Activated CD8-positive, alpha-beta T cell treated with anti-CD3 and anti-CD28 coated beads, Interleukin-2, amount 10 ng/mL, durations not matched to agents 7 days and 5 days (primary cell): Measurements from ENCODE around the gene NCOA7. TPM values are rescaled to one million over a fixed set of nuclear protein-coding genes. Genes with fewer than 3 reads are reported as not detected.

ENCODE experiments used
- ATAC-seq: fragments of 150-1000 bp; cut with Tn5 transposase; one replicate; pipeline ENCODE4 v1.10.0; 2021; ENCODE audit warnings: moderate library complexity
- CTCF ChIA-PET: fragments of 350-600 bp; sonication (Branson Sonifier 250); formaldehyde crosslinking; loops from one replicate; lab custom pipeline; 2021; ENCODE audit warnings: antibody characterized with exemption; lab: Charles Lee
- POLR2A ChIA-PET: fragments of 350-600 bp; sonication (Branson Sonifier 250); formaldehyde crosslinking; loops from one replicate; lab custom pipeline; 2021; ENCODE audit warnings: antibody characterized with exemption; lab: Charles Lee
- DNase-seq: peaks from one replicate; pipeline ENCODE4 v3.0.0-alpha.2; 2020
- H3K27ac Mint-ChIP-seq: one replicate; pipeline ENCODE4 v1.8.0; 2021; ENCODE audit warnings: mild to moderate bottlenecking, mixed read lengths
- H3K27me3 Mint-ChIP-seq: one replicate; pipeline ENCODE4 v1.8.0; 2021; ENCODE audit warnings: low read depth, mixed read lengths
- H3K36me3 Mint-ChIP-seq: one replicate; pipeline ENCODE4 v1.8.0; 2021; ENCODE audit warnings: low read depth, mixed read lengths
- H3K4me1 Mint-ChIP-seq: one replicate; pipeline ENCODE4 v1.8.0; 2021; ENCODE audit warnings: low read depth, mixed read lengths
- H3K4me3 Mint-ChIP-seq: one replicate; pipeline ENCODE4 v1.8.0; 2021; ENCODE audit warnings: mild to moderate bottlenecking, mixed read lengths
- H3K9me3 Mint-ChIP-seq: one replicate; pipeline ENCODE4 v1.8.0; 2022; ENCODE audit warnings: mixed read lengths; ENCODE audit not compliant: insufficient read depth
- total RNA-seq, 2 experiments: library from RNA; stranded (reverse); gene quantifications; one replicate each; pipeline ENCODE4 v1.2.3, GENCODE V29; 2021

NCOA7 gene
- total RNA-seq, 2 experiments from 2014 or later = 27.8 to 31.7 TPM

DNA sequence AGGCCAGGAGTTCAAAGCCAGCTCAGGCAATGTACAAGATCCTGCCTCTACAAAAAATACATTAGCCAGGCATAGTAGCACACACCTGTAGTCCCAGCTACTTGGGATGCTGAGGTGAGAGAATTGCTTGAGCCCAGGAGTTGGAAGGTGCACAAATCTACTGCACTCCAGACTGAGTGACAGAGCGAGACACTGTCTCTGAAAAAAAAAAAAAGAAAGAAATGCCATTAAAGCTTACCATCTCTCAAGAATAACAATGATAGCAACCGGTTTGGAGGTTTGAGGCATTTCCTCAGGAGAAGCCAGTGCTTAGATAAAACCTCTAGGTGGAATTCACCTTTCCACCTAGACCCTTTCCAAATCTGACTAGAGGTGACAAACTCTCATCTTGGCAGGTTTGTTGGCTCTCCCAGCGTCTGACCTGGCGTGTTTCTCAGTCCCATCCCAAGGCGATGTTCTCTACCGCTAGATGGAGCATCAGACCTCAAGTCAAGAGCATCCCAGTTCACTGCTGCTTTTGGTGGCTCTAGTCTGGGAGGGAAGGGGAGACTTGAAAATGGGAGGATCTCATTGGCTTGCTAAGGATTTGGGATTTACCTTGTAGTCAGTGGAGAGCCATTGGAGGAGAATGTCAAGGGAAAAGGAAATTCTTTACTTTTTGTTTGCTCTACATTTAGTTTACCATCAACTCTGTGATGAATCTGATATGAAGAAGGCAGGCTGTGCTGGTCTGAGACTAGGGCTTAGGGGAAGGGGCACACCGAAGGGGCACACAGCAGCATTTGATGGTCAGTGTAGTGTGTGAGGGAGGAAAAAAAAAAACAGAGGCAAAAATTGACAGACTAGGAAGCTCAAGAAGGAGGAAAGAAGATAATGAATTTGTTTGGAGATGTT is 67.9 kb downstream of the NCOA7 start:
- peak; percentile 71 for ATAC-seq
- no peak overlapping the region for H3K27ac Mint-ChIP-seq
- ChIA-PET POLR2A (no interaction called here), CTCF (interaction anchor here (0.7 to 3.1 kb wide), 8 partner anchors 9 to 115 kb away, joined by 3 to 20 read pairs (median 6); partner anchors contain the start of genes HINT3 and NCOA7)
- H3K4me1 Mint-ChIP-seq = no peaks in the 10 kb centered on the region
- H3K36me3 Mint-ChIP-seq = peaks cover 8% of the 10 kb centered on the region
- no peaks in the 10 kb centered on the region for H3K27me3 Mint-ChIP-seq
- no peak overlapping the region for H3K4me3 Mint-ChIP-seq
- DNase-seq = peak; percentile 42
- no peaks in the 10 kb centered on the region for H3K9me3 Mint-ChIP-seq

DNA sequence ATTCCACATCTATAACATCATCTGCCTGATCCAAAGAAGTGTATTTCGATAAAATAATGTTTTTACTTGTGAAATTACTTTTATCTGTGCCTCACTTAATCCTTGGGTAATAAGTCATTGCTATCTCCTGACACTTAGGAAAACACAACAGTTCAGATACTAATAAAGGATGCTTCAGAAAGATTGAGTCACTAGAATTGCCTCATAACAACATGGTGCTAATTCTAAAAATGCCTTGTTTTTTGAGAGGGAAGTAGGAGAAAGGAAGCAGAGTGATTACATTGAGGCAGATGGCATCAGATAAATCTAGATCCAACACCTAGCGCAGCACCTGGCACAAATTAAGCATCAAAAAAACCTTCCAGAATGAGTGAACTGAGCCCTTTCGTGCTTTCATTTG is 69.0 kb downstream of the NCOA7 start:
- H3K4me3 Mint-ChIP-seq = no peak overlapping the region
- no peaks in the 10 kb centered on the region for H3K9me3 Mint-ChIP-seq
- no peak for ATAC-seq
- peaks cover 7% of the 10 kb centered on the region for H3K36me3 Mint-ChIP-seq
- CTCF ChIA-PET = interaction anchor here (2.2 kb wide), 1 partner anchor 93 kb away, joined by 9 read pairs; no protein-coding TSS in a partner anchor
- H3K27ac Mint-ChIP-seq = no peak overlapping the region
- POLR2A ChIA-PET = no interaction called here
- H3K27me3 Mint-ChIP-seq = no peaks in the 10 kb centered on the region
- H3K4me1 Mint-ChIP-seq = no peaks in the 10 kb centered on the region
- no peak for DNase-seq

GRCh38 chr6:125863023-125863422 is 72.3 kb downstream of the NCOA7 start:
- H3K4me3 Mint-ChIP-seq = no peak overlapping the region
- ChIA-PET POLR2A (interaction anchor here (0.7 kb wide), 1 partner anchor 10 kb away, joined by 3 read pairs; no protein-coding TSS in a partner anchor), CTCF (interaction anchor here (1.2 to 1.7 kb wide), 3 partner anchors 30 to 94 kb away, joined by 3 to 5 read pairs (median 5); no protein-coding TSS in a partner anchor)
- DNase-seq = no peak
- H3K36me3 Mint-ChIP-seq = no peaks in the 10 kb centered on the region
- no peak overlapping the region for H3K27ac Mint-ChIP-seq
- H3K9me3 Mint-ChIP-seq = no peaks in the 10 kb centered on the region
- ATAC-seq = no peak
- no peaks in the 10 kb centered on the region for H3K27me3 Mint-ChIP-seq
- no peaks in the 10 kb centered on the region for H3K4me1 Mint-ChIP-seq

DNA sequence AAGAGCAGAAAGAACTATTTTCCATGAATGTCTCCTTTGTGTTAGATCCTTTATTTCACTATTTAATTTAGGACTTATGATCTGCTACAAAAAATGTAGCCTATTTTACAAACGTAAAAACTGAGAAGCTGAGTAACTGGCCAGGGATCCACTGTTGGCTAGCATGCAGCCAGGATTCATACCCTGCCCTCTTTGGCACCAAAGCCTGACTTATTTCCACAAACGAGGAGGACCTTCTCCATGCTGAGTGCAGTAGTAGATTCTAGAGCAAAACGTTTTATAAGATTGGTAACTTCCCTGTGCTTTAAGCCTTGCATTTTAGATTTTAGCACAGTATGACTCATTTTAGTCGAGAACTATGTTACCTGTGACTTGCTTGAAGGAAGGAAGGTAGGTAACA is 74.3 kb downstream of the NCOA7 start:
- Mint-ChIP-seq H3K36me3 (no peaks in the 10 kb centered on the region), H3K4me1 (no peaks in the 10 kb centered on the region), H3K27ac (no peak overlapping the region), H3K27me3 (no peaks in the 10 kb centered on the region), H3K9me3 (no peaks in the 10 kb centered on the region), H3K4me3 (no peak overlapping the region)
- CTCF ChIA-PET = no interaction called here
- POLR2A ChIA-PET = no interaction called here
- ATAC-seq = no peak
- no peak for DNase-seq

- Mint-ChIP-seq H3K36me3 (no peaks in the 10 kb centered on the region), H3K9me3 (no peaks in the 10 kb centered on the region), H3K4me1 (no peaks in the 10 kb centered on the region), H3K27me3 (no peaks in the 10 kb centered on the region), H3K27ac (no peak overlapping the region), H3K4me3 (no peak overlapping the region)
- no peak for DNase-seq
- ATAC-seq = no peak
- POLR2A ChIA-PET = no interaction called here
- CTCF ChIA-PET = no interaction called here
These were observed 75.7 kb downstream of the NCOA7 start for GRCh38 chr6:125866433-125866832.

DNA sequence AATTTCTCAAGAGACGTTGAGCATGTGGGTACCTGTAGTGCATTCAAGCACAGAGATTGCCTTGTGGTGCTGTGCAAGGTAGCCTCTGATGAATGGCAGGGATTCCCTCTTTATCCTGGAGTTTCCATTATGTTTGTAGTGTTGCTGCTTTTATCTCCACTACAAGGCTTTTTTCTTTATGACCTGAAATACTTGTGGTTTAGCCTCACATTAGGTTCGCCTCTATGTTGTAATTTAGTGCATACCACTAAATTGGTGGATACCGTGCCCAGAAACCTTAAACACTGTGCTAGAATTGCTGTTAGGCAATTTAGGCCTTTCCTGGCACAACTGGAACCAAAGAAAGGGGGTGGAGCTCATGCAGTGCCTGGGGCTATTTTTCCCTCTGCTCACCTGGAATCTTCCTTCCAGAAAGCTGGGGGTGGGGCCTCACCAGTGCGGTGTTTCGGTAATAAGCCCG is 76.8 kb downstream of the NCOA7 start:
- Mint-ChIP-seq H3K36me3 (no peaks in the 10 kb centered on the region), H3K27me3 (no peaks in the 10 kb centered on the region), H3K27ac (no peak overlapping the region), H3K4me3 (no peak overlapping the region), H3K4me1 (no peaks in the 10 kb centered on the region), H3K9me3 (no peaks in the 10 kb centered on the region)
- DNase-seq = no peak
- CTCF ChIA-PET = interaction anchor here (0.6 to 1.8 kb wide), 2 partner anchors 10 to 21 kb away, joined by 3 to 4 read pairs; no protein-coding TSS in a partner anchor
- POLR2A ChIA-PET = no interaction called here
- no peak for ATAC-seq

DNA sequence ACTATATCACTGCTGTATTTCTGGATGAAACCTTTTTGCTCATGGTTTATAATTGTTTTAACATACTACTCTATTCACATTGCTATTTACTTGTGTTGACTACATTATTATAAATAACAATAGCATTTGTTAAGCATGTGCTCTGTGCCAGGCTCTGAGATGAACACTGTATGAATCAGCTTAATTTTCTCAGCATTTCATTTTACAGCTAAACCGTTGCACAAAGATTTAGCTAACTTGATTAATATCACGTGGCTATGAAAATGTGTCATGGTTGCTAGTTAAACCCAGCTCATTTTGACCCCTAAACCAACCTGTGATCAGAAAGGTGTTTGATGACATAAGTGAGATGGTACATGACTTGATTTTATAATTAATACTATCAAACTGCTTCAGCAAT is 77.5 kb downstream of the NCOA7 start:
- no peak overlapping the region for H3K4me3 Mint-ChIP-seq
- ChIA-PET POLR2A (no interaction called here), CTCF (interaction anchor here (1.8 kb wide), 1 partner anchor 10 kb away, joined by 4 read pairs; no protein-coding TSS in a partner anchor)
- DNase-seq (no peak), ATAC-seq (no peak)
- H3K4me1 Mint-ChIP-seq = no peaks in the 10 kb centered on the region
- H3K36me3 Mint-ChIP-seq = no peaks in the 10 kb centered on the region
- no peak overlapping the region for H3K27ac Mint-ChIP-seq
- H3K27me3 Mint-ChIP-seq = no peaks in the 10 kb centered on the region
- no peaks in the 10 kb centered on the region for H3K9me3 Mint-ChIP-seq

GRCh38 chr6:125868678-125869395 is 78.1 kb downstream of the NCOA7 start:
- no peaks in the 10 kb centered on the region for H3K9me3 Mint-ChIP-seq
- H3K36me3 Mint-ChIP-seq = no peaks in the 10 kb centered on the region
- no peaks in the 10 kb centered on the region for H3K27me3 Mint-ChIP-seq
- no peak overlapping the region for H3K4me3 Mint-ChIP-seq
- POLR2A ChIA-PET = no interaction called here
- no peaks in the 10 kb centered on the region for H3K4me1 Mint-ChIP-seq
- ATAC-seq = no peak
- CTCF ChIA-PET = interaction anchor here (1.0 to 1.8 kb wide), 2 partner anchors 11 to 55 kb away, joined by 3 to 4 read pairs; no protein-coding TSS in a partner anchor
- no peak for DNase-seq
- no peak overlapping the region for H3K27ac Mint-ChIP-seq

- no peaks in the 10 kb centered on the region for H3K27me3 Mint-ChIP-seq
- ChIA-PET POLR2A (no interaction called here), CTCF (interaction anchor here (1.0 kb wide), 1 partner anchor 55 kb away, joined by 3 read pairs; no protein-coding TSS in a partner anchor)
- DNase-seq = no peak
- no peaks in the 10 kb centered on the region for H3K36me3 Mint-ChIP-seq
- no peak for ATAC-seq
- H3K4me3 Mint-ChIP-seq = no peak overlapping the region
- H3K4me1 Mint-ChIP-seq = no peaks in the 10 kb centered on the region
- no peaks in the 10 kb centered on the region for H3K9me3 Mint-ChIP-seq
- H3K27ac Mint-ChIP-seq = no peak overlapping the region
These were observed 78.7 kb downstream of the NCOA7 start for GRCh38 chr6:125869427-125869826.

GRCh38 chr6:125871365-125871764 is 80.6 kb downstream of the NCOA7 start:
- Mint-ChIP-seq H3K27me3 (no peaks in the 10 kb centered on the region), H3K36me3 (peaks cover 9% of the 10 kb centered on the region), H3K4me3 (no peak overlapping the region), H3K9me3 (no peaks in the 10 kb centered on the region), H3K4me1 (no peaks in the 10 kb centered on the region), H3K27ac (no peak overlapping the region)
- ATAC-seq = no peak
- DNase-seq = no peak
- ChIA-PET CTCF (interaction anchor here (0.6 to 1.0 kb wide), 2 partner anchors 77 to 85 kb away, joined by 3 to 4 read pairs; partner anchors contain the start of gene HINT3), POLR2A (no interaction called here)

DNA sequence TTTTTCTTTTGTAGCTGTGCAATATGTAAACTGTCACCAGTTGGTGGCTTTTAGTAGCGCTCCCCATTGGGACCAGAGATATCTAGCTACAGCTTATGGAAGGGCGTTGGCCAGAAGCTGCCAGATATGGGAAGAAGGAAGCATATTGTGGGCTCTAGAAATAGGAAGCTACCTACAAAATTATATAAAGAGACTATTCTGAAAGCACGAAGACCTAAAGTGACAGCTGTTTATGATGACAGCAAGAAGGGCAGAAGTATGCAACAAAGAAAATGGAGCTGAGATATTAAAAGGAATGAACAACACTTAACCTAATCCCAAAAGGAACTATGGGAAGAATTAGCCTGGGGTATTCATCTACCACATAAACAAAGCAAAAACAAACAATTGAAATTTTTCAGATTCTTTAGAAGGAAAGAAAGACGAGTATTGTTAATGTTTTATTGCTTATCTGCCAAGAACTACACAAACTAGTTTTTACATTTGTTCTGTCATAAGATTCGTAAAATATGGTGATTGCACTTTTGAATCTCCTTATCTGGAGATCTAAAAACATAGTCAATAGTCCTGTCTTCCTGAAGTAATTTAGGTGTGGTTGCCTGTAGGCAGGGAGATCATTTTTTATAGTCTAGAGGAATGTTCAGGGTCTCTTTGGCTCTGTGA is 81.6 kb downstream of the NCOA7 start:
- no peaks in the 10 kb centered on the region for H3K9me3 Mint-ChIP-seq
- no peaks in the 10 kb centered on the region for H3K27me3 Mint-ChIP-seq
- DNase-seq (no peak), ATAC-seq (no peak)
- ChIA-PET POLR2A (no interaction called here), CTCF (no interaction called here)
- no peak overlapping the region for H3K27ac Mint-ChIP-seq
- H3K4me3 Mint-ChIP-seq = no peak overlapping the region
- peaks cover 9% of the 10 kb centered on the region for H3K36me3 Mint-ChIP-seq
- no peaks in the 10 kb centered on the region for H3K4me1 Mint-ChIP-seq
